ENCODE data around the gene TESK1.

TESK1 gene

GRCh38 chr9:35568196-35568595 lies 36.9 kb upstream of the TESK1 start:
- no peak for DNase-seq (ENCODE audit: low read depth)
- no peak overlapping the region for H3K4me3 ChIP-seq (ENCODE audit: low read depth, low read length)
- in situ Hi-C loops (cut with HindIII; ENCODE audit: low sequenced_read_pairs), result no loop called here
- no peak for TF ChIP-seq CTCF (IDR thresholded peaks at IDR 0.05; ENCODE audit: low read depth, low read length, missing control alignments)

GRCh38 chr9:35569206-35569605 lies 35.9 kb upstream of the TESK1 start:
- no peak for TF ChIP-seq CTCF (IDR thresholded peaks at IDR 0.05; ENCODE audit: low read depth, low read length, missing control alignments)
- in situ Hi-C loops (cut with HindIII; ENCODE audit: low sequenced_read_pairs), result no loop called here
- H3K4me3 ChIP-seq (ENCODE audit: low read depth, low read length), result no peak overlapping the region

GRCh38 chr9:35570709-35571504 lies 34.2 kb upstream of the TESK1 start:
- TF ChIP-seq CTCF (IDR thresholded peaks at IDR 0.05; ENCODE audit: low read depth, low read length, missing control alignments), result no peak
- in situ Hi-C loops (cut with HindIII; ENCODE audit: low sequenced_read_pairs), result no loop called here
- H3K4me3 ChIP-seq (ENCODE audit: low read depth, low read length), result no peak overlapping the region
- no peak for DNase-seq (ENCODE audit: low read depth)

More at GRCh38 chr9:35569206-35569605, 35.9 kb upstream of the TESK1 start:
- DNase-seq (ENCODE audit: low read depth), result no peak

GRCh38 chr9:35574578-35575122 lies 30.4 kb upstream of the TESK1 start:
- H3K4me3 ChIP-seq (ENCODE audit: low read depth, low read length), result no peak overlapping the region
- in situ Hi-C loops (cut with HindIII; ENCODE audit: low sequenced_read_pairs), result no loop called here
- no peak for TF ChIP-seq CTCF (IDR thresholded peaks at IDR 0.05; ENCODE audit: low read depth, low read length, missing control alignments)
- DNase-seq (ENCODE audit: low read depth), result no peak

- H3K4me3 ChIP-seq (ENCODE audit: low read depth, low read length), result no peak overlapping the region
- TF ChIP-seq CTCF (IDR thresholded peaks at IDR 0.05; ENCODE audit: low read depth, low read length, missing control alignments), result no peak
- no peak for DNase-seq (ENCODE audit: low read depth)
- in situ Hi-C loops (cut with HindIII; ENCODE audit: low sequenced_read_pairs), result no loop called here
These were observed 29.6 kb upstream of the TESK1 start for GRCh38 chr9:35575478-35575877.

- H3K4me3 ChIP-seq (ENCODE audit: low read depth, low read length), result no peak overlapping the region
- no peak for DNase-seq (ENCODE audit: low read depth)
- no peak for TF ChIP-seq CTCF (IDR thresholded peaks at IDR 0.05; ENCODE audit: low read depth, low read length, missing control alignments)
- in situ Hi-C loops (cut with HindIII; ENCODE audit: low sequenced_read_pairs), result no loop called here
These were observed 27.6 kb upstream of the TESK1 start for GRCh38 chr9:35577486-35577885.
